HCT116 (cell line): ENCODE measurements around the gene MDFI.

Experiments used
- EGR1 ChIP-seq: IDR thresholded peaks from 2 replicates; pipeline ENCODE4 v1.6.1; 2012; ENCODE audit warnings: low read depth
- EZH2 ChIP-seq: fragments of 200-600 bp; sonication (generic); IDR thresholded peaks from 2 replicates; pipeline ENCODE4 v1.6.1; 2017; ENCODE audit warnings: antibody characterized with exemption, mixed run types
- FOSL1 ChIP-seq: IDR thresholded peaks from 2 replicates; pipeline ENCODE4 v1.6.1; 2012; ENCODE audit warnings: low read depth
- POLR2A ChIP-seq: IDR thresholded peaks from 2 replicates; pipeline ENCODE4 v1.7.0; 2011; ENCODE audit warnings: borderline replicate concordance; ENCODE audit not compliant: insufficient read depth, insufficient read length; ENCODE audit errors: extremely low read depth
- SIN3A ChIP-seq: IDR thresholded peaks from 2 replicates; pipeline ENCODE4 v1.6.1; 2012; ENCODE audit warnings: low read depth
- SRF ChIP-seq: IDR thresholded peaks from 2 replicates; pipeline ENCODE4 v1.6.1; 2012; ENCODE audit warnings: low read depth
- ZFX ChIP-seq: fragments of 450-650 bp; IDR thresholded peaks from 2 replicates; pipeline ENCODE4 v1.6.1; 2017
- TF ChIP-seq, protein P1 (sequence below), 3 experiments: fragments of 200-600 bp in 1 of 3; sonication (generic) in 1 of 3; IDR thresholded peaks in 2 of 3; conservative IDR thresholded peaks in 1 of 3; 2 replicates each; pipeline ENCODE4 v1.5.1; 2012 to 2017; ENCODE audit warnings: low read depth in 2 of 3, low read length in 2 of 3, antibody characterized with exemption in 1 of 3, borderline replicate concordance in 1 of 3, control low read depth in 1 of 3, mild to moderate bottlenecking in 1 of 3, mixed read lengths in 1 of 3, mixed run types in 1 of 3, moderate library complexity in 1 of 3; ENCODE audit not compliant: insufficient read depth in 1 of 3
- TF ChIP-seq, protein P2 (sequence below): IDR thresholded peaks from 2 replicates; pipeline ENCODE4 v1.6.1; 2012

DNA sequence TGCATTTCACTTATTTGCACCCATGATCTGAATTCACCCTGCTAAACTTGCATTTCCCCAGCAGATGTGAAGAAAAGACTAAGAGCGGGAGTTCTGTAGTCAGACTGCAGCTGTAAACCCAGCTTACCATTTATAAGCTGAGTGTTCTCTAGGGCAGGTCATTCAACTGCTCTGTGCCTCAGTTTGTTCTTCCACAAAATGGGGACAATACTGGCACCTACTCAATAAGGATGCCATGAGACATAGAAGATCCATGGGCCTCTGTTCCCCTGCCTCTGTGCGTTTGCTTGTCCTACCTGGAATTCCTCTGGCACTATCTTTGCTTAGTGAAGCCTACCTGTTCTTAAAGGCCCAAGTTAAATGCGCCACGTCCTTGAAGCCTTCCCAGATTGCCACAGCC, 12.2 kb upstream of the MDFI start:
- TF ChIP-seq, protein P1, sequence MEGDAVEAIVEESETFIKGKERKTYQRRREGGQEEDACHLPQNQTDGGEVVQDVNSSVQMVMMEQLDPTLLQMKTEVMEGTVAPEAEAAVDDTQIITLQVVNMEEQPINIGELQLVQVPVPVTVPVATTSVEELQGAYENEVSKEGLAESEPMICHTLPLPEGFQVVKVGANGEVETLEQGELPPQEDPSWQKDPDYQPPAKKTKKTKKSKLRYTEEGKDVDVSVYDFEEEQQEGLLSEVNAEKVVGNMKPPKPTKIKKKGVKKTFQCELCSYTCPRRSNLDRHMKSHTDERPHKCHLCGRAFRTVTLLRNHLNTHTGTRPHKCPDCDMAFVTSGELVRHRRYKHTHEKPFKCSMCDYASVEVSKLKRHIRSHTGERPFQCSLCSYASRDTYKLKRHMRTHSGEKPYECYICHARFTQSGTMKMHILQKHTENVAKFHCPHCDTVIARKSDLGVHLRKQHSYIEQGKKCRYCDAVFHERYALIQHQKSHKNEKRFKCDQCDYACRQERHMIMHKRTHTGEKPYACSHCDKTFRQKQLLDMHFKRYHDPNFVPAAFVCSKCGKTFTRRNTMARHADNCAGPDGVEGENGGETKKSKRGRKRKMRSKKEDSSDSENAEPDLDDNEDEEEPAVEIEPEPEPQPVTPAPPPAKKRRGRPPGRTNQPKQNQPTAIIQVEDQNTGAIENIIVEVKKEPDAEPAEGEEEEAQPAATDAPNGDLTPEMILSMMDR (IDR thresholded peaks at IDR 0.05 in 2 of 3, conservative IDR thresholded peaks at IDR 0.05 in 1 of 3; ENCODE audit: borderline replicate concordance in 1 of 3, insufficient read depth in 1 of 3, low read depth in 2 of 3, low read length in 2 of 3): no peak
- TF ChIP-seq SRF (no peak), POLR2A (no peak), SIN3A (no peak), EGR1 (no peak), FOSL1 (no peak), EZH2 (no peak), ZFX (no peak)
- TF ChIP-seq, protein P2, sequence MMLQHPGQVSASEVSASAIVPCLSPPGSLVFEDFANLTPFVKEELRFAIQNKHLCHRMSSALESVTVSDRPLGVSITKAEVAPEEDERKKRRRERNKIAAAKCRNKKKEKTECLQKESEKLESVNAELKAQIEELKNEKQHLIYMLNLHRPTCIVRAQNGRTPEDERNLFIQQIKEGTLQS: no peak
